ENCODE results near the gene HLF.

DNA sequence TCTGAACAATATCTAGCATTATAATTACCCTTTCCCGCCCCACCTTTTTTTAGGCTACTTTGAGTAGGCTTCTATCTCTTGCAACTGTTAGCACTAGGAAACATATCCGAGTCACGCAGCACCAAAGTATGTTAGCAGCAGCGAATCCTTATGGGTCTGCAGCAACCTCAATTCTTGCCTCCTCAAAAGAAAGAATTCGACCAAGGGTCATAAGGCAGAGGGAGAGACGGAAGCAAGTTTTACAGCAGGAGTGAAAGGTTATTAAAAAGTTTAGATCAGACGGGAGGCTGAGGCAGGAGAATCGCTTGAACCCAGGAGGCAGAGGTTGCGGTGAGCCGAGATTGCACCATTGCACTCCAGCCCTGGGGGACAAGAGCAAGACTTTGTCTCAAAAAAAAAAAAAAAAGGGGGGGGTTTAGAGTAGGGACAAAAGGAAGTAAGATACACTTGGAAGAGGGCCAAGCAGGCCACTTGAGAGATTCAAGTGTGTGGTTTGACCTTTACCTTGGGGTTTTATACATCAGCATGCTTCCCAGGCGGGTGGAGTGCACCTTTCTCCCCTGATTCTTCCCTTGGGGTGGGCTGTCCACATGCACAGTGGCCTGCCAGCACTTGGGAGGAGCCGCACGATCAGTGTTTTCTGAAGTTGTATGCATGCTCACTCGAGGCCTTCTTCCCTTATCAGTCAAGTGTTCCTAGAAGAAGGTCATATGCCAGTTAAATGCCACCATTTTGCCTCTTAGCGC is 67.7 kb downstream of the HLF start:
- TF ChIP-seq, protein P1, sequence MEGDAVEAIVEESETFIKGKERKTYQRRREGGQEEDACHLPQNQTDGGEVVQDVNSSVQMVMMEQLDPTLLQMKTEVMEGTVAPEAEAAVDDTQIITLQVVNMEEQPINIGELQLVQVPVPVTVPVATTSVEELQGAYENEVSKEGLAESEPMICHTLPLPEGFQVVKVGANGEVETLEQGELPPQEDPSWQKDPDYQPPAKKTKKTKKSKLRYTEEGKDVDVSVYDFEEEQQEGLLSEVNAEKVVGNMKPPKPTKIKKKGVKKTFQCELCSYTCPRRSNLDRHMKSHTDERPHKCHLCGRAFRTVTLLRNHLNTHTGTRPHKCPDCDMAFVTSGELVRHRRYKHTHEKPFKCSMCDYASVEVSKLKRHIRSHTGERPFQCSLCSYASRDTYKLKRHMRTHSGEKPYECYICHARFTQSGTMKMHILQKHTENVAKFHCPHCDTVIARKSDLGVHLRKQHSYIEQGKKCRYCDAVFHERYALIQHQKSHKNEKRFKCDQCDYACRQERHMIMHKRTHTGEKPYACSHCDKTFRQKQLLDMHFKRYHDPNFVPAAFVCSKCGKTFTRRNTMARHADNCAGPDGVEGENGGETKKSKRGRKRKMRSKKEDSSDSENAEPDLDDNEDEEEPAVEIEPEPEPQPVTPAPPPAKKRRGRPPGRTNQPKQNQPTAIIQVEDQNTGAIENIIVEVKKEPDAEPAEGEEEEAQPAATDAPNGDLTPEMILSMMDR (conservative IDR thresholded peaks at IDR 0.05; ENCODE audit: low read depth in 2 of 2), result no peak
- TF ChIP-seq, protein P2, sequence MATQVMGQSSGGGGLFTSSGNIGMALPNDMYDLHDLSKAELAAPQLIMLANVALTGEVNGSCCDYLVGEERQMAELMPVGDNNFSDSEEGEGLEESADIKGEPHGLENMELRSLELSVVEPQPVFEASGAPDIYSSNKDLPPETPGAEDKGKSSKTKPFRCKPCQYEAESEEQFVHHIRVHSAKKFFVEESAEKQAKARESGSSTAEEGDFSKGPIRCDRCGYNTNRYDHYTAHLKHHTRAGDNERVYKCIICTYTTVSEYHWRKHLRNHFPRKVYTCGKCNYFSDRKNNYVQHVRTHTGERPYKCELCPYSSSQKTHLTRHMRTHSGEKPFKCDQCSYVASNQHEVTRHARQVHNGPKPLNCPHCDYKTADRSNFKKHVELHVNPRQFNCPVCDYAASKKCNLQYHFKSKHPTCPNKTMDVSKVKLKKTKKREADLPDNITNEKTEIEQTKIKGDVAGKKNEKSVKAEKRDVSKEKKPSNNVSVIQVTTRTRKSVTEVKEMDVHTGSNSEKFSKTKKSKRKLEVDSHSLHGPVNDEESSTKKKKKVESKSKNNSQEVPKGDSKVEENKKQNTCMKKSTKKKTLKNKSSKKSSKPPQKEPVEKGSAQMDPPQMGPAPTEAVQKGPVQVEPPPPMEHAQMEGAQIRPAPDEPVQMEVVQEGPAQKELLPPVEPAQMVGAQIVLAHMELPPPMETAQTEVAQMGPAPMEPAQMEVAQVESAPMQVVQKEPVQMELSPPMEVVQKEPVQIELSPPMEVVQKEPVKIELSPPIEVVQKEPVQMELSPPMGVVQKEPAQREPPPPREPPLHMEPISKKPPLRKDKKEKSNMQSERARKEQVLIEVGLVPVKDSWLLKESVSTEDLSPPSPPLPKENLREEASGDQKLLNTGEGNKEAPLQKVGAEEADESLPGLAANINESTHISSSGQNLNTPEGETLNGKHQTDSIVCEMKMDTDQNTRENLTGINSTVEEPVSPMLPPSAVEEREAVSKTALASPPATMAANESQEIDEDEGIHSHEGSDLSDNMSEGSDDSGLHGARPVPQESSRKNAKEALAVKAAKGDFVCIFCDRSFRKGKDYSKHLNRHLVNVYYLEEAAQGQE (IDR thresholded peaks at IDR 0.05; ENCODE audit: unreplicated experiment), result no peak
- TF ChIP-seq POLR2AphosphoS5 (IDR thresholded peaks at IDR 0.05; ENCODE audit: low read depth) (no peak), EZH2 (IDR thresholded peaks at IDR 0.05; ENCODE audit: low read depth, unreplicated experiment) (no peak), ZNF331 (CRISPR knock-in tag; IDR thresholded peaks at IDR 0.05; ENCODE audit: low read depth) (no peak), EZH2phosphoT487 (IDR thresholded peaks at IDR 0.05; ENCODE audit: unreplicated experiment) (no peak), STAT1 (IDR thresholded peaks at IDR 0.05; ENCODE audit: unreplicated experiment) (no peak), JUNB (IDR thresholded peaks at IDR 0.05; ENCODE audit: unreplicated experiment) (no peak), CREB1 (CRISPR knock-in tag; IDR thresholded peaks at IDR 0.05; ENCODE audit: low read depth) (no peak)
- TF ChIP-seq, protein P3, sequence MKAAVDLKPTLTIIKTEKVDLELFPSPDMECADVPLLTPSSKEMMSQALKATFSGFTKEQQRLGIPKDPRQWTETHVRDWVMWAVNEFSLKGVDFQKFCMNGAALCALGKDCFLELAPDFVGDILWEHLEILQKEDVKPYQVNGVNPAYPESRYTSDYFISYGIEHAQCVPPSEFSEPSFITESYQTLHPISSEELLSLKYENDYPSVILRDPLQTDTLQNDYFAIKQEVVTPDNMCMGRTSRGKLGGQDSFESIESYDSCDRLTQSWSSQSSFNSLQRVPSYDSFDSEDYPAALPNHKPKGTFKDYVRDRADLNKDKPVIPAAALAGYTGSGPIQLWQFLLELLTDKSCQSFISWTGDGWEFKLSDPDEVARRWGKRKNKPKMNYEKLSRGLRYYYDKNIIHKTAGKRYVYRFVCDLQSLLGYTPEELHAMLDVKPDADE (IDR thresholded peaks at IDR 0.05), result no peak
- TF ChIP-seq, protein P4, sequence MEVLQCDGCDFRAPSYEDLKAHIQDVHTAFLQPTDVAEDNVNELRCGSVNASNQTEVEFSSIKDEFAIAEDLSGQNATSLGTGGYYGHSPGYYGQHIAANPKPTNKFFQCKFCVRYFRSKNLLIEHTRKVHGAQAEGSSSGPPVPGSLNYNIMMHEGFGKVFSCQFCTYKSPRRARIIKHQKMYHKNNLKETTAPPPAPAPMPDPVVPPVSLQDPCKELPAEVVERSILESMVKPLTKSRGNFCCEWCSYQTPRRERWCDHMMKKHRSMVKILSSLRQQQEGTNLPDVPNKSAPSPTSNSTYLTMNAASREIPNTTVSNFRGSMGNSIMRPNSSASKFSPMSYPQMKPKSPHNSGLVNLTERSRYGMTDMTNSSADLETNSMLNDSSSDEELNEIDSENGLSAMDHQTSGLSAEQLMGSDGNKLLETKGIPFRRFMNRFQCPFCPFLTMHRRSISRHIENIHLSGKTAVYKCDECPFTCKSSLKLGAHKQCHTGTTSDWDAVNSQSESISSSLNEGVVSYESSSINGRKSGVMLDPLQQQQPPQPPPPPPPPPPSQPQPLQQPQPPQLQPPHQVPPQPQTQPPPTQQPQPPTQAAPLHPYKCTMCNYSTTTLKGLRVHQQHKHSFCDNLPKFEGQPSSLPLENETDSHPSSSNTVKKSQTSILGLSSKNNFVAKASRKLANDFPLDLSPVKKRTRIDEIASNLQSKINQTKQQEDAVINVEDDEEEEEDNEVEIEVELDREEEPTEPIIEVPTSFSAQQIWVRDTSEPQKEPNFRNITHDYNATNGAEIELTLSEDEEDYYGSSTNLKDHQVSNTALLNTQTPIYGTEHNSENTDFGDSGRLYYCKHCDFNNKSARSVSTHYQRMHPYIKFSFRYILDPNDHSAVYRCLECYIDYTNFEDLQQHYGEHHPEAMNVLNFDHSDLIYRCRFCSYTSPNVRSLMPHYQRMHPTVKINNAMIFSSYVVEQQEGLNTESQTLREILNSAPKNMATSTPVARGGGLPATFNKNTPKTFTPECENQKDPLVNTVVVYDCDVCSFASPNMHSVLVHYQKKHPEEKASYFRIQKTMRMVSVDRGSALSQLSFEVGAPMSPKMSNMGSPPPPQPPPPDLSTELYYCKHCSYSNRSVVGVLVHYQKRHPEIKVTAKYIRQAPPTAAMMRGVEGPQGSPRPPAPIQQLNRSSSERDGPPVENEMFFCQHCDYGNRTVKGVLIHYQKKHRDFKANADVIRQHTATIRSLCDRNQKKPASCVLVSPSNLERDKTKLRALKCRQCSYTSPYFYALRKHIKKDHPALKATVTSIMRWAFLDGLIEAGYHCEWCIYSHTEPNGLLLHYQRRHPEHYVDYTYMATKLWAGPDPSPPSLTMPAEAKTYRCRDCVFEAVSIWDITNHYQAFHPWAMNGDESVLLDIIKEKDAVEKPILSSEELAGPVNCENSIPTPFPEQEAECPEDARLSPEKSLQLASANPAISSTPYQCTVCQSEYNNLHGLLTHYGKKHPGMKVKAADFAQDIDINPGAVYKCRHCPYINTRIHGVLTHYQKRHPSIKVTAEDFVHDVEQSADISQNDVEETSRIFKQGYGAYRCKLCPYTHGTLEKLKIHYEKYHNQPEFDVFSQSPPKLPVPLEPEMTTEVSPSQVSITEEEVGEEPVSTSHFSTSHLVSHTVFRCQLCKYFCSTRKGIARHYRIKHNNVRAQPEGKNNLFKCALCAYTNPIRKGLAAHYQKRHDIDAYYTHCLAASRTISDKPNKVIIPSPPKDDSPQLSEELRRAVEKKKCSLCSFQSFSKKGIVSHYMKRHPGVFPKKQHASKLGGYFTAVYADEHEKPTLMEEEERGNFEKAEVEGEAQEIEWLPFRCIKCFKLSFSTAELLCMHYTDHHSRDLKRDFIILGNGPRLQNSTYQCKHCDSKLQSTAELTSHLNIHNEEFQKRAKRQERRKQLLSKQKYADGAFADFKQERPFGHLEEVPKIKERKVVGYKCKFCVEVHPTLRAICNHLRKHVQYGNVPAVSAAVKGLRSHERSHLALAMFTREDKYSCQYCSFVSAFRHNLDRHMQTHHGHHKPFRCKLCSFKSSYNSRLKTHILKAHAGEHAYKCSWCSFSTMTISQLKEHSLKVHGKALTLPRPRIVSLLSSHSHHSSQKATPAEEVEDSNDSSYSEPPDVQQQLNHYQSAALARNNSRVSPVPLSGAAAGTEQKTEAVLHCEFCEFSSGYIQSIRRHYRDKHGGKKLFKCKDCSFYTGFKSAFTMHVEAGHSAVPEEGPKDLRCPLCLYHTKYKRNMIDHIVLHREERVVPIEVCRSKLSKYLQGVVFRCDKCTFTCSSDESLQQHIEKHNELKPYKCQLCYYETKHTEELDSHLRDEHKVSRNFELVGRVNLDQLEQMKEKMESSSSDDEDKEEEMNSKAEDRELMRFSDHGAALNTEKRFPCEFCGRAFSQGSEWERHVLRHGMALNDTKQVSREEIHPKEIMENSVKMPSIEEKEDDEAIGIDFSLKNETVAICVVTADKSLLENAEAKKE (CRISPR knock-in tag; IDR thresholded peaks at IDR 0.05), result no peak

Measured in GM23338 (cell line).